Astrocyte of the spinal cord (primary cell): Measurements from ENCODE around the gene GNG7.

Experiments
- DNase-seq: peaks from one replicate; pipeline ENCODE4 v3.0.0; 2011; ENCODE audit warnings: low read depth, low spot score
- H3K4me3 ChIP-seq: 2 replicates; pipeline ENCODE4 v1.5.1; 2011; ENCODE audit warnings: low read depth, mild to moderate bottlenecking, low read length, moderate library complexity
- in situ Hi-C: cut with HindIII; loops from 2 replicates; pipeline ENCODE4 v1.10.0; 2017; ENCODE audit warnings: low sequenced_read_pairs
- TF ChIP-seq, protein P1 (sequence below): IDR thresholded peaks from 2 replicates; pipeline ENCODE4 v1.5.1; 2012; ENCODE audit warnings: low read depth, mild to moderate bottlenecking, low read length, inconsistent platforms

Gene GNG7

DNA sequence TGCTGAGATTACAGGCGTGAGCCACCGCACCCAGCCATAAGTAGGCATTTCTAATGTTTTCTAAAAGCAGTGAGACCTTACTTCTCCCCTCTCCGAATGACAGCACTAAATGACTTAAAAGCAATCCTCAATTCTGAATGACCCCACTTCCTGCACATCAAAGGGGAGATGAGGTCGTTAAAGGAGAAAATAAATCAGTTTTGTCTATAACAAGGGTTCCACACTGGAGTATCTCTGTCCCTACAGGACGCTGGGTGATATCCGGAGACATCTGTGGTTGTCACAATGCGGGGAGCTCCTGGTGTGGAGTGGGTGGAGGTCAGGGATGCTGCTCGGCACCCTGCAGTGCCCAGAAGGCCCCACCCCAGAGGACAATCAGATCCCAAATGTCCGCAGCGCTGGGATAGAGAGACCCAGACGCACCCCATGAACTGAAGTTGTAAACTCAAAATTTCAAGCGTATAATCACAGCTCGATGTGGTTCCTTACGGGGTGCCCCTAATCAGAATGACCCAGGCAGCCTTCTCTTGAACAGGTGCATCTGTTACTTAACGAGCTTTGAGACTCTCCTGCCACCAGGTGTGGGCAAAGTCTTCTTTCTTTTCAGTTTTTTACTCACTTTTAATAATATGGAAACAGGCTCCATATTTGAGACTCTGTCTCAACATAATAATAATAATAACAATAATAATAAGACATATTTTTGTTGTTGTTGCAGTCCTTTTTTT, 2.9 kb downstream of the GNG7 start:
- H3K4me3 ChIP-seq: no peak overlapping the region
- no peak for DNase-seq
- in situ Hi-C loops: no loop called here
- TF ChIP-seq, protein P1, sequence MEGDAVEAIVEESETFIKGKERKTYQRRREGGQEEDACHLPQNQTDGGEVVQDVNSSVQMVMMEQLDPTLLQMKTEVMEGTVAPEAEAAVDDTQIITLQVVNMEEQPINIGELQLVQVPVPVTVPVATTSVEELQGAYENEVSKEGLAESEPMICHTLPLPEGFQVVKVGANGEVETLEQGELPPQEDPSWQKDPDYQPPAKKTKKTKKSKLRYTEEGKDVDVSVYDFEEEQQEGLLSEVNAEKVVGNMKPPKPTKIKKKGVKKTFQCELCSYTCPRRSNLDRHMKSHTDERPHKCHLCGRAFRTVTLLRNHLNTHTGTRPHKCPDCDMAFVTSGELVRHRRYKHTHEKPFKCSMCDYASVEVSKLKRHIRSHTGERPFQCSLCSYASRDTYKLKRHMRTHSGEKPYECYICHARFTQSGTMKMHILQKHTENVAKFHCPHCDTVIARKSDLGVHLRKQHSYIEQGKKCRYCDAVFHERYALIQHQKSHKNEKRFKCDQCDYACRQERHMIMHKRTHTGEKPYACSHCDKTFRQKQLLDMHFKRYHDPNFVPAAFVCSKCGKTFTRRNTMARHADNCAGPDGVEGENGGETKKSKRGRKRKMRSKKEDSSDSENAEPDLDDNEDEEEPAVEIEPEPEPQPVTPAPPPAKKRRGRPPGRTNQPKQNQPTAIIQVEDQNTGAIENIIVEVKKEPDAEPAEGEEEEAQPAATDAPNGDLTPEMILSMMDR: no peak

DNA sequence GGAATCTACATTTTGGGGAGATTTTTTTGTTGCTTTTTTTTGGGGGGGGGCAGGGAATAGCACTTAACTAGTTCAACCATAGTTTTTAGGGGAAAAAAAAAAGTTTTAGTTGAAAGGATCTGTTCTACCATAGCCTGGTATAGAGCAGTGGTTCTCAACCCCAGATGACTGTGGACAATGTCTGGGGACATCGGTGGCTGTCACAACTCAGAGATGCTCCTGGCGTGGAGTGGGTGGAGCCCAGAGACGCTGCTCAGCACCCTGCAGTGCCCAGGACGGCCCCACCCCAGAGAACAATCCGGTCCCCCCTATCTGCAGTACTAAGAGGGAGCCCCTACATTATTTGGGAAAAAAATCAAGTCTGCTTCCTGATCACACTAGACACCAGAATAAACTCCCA, 8.3 kb downstream of the GNG7 start:
- in situ Hi-C loops: no loop called here
- H3K4me3 ChIP-seq: no peak overlapping the region
- DNase-seq: no peak
- TF ChIP-seq, protein P1: no peak

DNA sequence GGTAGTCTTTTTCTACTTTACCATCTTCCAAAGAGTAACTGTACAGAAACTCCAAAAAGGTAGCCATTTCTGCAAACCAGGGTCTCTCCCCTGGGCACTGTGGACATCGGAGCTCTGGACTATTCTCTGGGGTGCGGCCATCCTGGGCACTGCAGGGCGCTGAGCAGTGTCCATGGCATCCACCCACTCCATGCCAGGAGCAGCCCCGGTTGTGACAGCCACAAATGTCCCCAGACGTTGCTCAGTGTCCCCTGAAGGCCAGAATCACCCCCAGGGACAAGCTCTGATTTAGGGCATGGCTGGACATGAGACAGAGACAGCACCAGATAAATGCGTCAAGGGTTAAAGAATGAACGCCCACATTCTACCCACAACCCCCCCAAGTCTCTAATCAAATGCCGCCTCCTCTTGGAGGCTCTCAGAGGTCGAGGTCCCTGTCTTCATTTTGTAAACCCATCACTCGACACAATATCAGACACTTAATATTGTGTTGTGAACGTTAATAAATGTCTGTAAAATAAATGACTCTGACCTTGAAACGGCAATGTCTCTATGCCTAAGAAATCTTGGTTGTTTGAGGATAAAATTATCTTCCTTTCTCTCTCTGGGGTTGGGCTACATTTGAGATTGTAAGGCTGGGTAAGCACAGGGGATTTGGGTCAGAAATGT, 8.9 kb downstream of the GNG7 start:
- no peak overlapping the region for H3K4me3 ChIP-seq
- in situ Hi-C loops: no loop called here
- TF ChIP-seq, protein P1: no peak
- DNase-seq: no peak

DNA sequence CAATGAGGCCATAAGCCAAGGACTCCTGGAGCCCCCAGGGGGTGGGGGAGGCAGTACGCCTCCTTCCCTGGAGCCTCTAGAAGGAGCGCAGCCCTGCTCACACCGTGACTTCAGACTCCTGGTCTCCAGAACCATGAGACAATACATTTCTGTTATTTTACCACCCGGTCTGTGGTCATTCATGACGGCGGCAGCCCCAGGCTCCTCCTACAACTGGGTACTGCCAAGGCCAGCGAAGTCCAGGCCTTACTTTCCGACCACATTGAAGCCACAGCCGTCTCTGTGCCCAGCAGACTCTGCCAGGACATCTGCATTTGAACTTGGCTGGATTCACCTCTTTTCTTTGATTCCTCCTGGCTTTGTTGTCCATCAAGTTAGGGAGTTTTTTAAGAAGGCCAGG, 10.5 kb downstream of the GNG7 start:
- no peak overlapping the region for H3K4me3 ChIP-seq
- TF ChIP-seq, protein P1: no peak
- in situ Hi-C loops: no loop called here
- DNase-seq: no peak

DNA sequence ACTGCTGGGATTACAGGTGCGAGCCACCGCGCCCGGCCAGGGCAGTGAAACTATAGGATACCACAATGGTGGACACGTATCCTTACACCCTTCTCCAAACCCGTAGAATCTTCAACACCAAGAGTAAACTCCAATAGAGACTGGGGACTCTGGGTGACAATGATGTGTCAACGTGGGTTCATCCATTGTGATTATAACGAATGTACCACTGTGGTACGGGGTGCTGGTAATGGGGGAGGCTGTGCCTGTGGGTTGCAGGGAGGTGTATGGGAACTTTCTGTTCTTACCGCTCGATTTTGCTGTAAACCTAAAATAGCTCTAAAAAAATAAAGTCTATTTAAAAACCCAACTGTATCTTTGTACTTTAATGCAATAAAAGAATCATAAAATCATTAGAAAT, 11.6 kb downstream of the GNG7 start:
- H3K4me3 ChIP-seq: no peak overlapping the region
- in situ Hi-C loops: no loop called here
- TF ChIP-seq, protein P1: no peak
- DNase-seq: no peak

DNA sequence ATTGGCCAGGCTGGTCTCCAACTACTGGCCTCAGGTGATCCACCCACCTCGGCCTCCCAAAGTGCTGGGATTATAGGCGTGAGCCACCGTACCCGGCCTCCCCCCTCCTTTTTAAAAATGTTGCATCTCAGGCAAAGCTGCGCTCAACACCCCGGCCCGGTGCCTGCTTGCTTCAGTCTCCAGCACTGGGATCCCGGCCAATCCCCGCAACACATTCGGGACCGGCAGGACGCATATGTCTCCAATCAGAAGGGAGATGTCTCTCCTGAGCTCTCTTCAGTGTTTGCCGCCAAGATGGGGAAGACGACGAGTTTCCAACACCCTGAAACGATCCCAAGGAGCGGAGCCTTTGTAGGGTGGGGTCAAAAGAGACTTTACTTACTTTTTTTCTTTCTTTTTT, 16.1 kb downstream of the GNG7 start:
- TF ChIP-seq, protein P1: no peak
- no peak for DNase-seq
- in situ Hi-C loops: no loop called here
- no peak overlapping the region for H3K4me3 ChIP-seq
